ENCODE data around the gene FLNA. TPM values are rescaled to one million over a fixed set of nuclear protein-coding genes. Genes with fewer than 3 reads are reported as not detected.

Gene FLNA
- polyA plus RNA-seq, 2 of the 4 experiments (the other 2 are of a cell fraction) = 303 to 1,116 TPM

DNA sequence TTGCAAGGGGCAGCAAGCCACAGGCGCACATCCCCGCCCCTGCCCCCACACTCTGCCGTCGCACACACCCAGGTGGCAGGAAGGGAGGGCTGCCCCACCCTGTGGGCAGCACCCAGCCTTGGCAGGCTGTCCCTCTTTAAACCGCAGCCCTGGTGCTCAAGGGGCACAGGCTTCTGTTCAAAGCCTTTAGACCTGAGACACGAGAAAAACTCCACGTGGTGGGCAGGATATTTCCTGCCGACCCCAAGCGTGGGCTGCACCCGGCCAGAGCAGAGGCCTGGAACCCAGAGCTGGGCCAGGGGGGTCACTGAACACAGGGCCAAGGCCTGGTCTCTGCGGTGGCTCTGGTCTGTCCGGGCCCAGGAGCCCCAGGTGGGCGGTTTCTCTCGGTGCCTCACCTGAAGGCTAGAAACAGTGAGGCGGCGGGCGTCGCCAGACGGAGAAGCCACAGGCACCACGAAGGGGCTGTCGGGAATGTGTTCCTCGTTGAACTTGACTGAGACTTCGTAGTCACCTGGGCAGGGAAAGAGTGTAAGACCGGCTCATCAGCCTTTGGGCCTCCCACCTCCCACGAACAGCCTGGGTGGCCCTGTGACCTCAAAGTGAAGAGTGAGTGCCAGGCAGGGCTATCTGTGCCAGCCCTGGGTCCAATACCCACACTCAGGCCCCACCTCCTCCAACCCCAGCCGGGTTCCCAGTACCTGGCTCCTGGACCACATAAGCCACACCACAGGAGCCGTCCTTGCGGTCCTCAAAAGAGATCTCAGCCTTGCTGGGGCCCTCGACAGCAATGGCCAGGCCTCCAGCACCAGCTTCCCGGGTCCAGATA is 23.0 kb downstream of the FLNA start:
- ATAC-seq = no peak
- POLR2A ChIA-PET = no interaction called here

DNA sequence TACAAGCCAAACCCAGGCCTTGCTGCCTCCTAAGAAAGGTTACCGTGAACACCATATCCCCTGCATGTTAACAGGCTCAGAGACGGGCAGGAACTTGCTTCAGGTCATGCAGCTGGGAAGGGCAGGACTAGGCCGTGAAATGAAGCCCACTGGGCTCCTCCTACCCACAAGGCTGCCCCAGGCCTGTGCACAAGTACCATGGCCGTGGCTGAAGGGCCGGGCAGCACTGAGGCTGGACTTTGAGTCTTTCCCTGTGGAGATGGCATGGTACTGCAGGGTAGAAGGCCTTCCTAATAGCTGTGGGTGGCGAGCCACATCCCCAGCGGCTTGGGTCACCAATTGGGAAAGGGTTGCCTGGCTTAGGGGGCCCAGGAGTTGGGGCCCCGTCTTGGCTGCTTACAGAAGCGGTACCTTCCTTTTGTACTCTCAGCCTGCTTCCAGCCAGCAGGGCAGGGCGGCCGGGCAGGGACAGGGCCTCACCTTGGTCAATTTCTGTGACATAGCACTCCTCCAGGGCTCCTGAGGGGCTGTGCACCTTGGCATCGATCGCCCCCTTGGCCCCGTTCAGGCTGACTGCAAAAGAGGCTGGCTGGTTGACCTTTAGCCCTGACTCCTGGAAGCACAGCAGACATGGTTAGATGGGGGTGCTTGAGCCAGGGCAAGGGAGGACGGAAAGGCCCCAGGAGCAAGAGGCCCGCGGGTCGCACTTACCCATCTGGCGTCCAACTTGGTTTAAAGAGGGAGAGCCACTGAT is 23.8 kb downstream of the FLNA start:
- FAIRE-seq = no peak
- H3K27ac ChIP-seq = peak overlapping the region in 1 of 2 experiments; percentile 43; a peak in 2 of 6 replicates
- ChIA-PET CTCF (interaction anchor here (0.8 to 3.4 kb wide), 3 partner anchors 17 to 23 kb away, joined by 3 to 19 read pairs (median 4); partner anchors contain the start of gene FLNA), POLR2A (interaction anchor here (0.7 kb wide), 1 partner anchor 19 kb away, joined by 3 read pairs; no protein-coding TSS in a partner anchor)
- peak in 1 of 2 experiments; percentile 39 for DNase-seq (ENCODE audit: low read depth in 1 of 2, low spot score in 1 of 2)
- no peak overlapping the region for H3K4me2 ChIP-seq
- TF ChIP-seq POLR2AphosphoS2 (conservative IDR thresholded peaks at IDR 0.05; ENCODE audit: low read length) = no peak
- H3K9me3 ChIP-seq = no peaks in the 10 kb centered on the region
- peaks cover 76% of the 10 kb centered on the region for H3K4me1 ChIP-seq
- H3K4me3 ChIP-seq = no peak overlapping the region
- peak in 1 of 2 experiments; percentile 1; a peak in 1 of 6 replicates for ATAC-seq
- 91% methylated on average over 10 of the region's 19 CpGs for WGBS (ENCODE audit: missing lambda C conversion rate)

More for the DNA sequence above, 23.0 kb downstream of the FLNA start:
- no peaks in the 10 kb centered on the region for H3K9me3 ChIP-seq
- 82% methylated on average over 17 of the region's 30 CpGs for WGBS (ENCODE audit: missing lambda C conversion rate)
- peak in 1 of 2 experiments; percentile 18 for DNase-seq (ENCODE audit: low read depth in 1 of 2, low spot score in 1 of 2)
- CTCF ChIA-PET = interaction anchor here (3.4 kb wide), 1 partner anchor 22 kb away, joined by 19 read pairs; the partner anchor contains the start of gene FLNA
- peak overlapping the region in 1 of 2 experiments; percentile 43; a peak in 2 of 6 replicates for H3K27ac ChIP-seq
- no peak overlapping the region for H3K4me3 ChIP-seq
- H3K4me1 ChIP-seq = peaks cover 79% of the 10 kb centered on the region
- H3K4me2 ChIP-seq = no peak overlapping the region
- TF ChIP-seq ZFP36 (IDR thresholded peaks at IDR 0.05; ENCODE audit: borderline replicate concordance, partially characterized antibody) (no peak), EHMT2 (IDR thresholded peaks at IDR 0.05; ENCODE audit: low read depth) (no peak), CHD2 (IDR thresholded peaks at IDR 0.05; ENCODE audit: low read length, partially characterized antibody) (no peak), GATA3 (IDR thresholded peaks at IDR 0.05; ENCODE audit: borderline replicate concordance) (no peak), RAD21 (conservative IDR thresholded peaks at IDR 0.05 in 1 of 2, IDR thresholded peaks at IDR 0.05 in 1 of 2) (no peak), PHF8 (IDR thresholded peaks at IDR 0.05; ENCODE audit: borderline replicate concordance, low read depth) (no peak), FOSB (CRISPR knock-in tag; IDR thresholded peaks at IDR 0.05) (no peak), NFE2L2 (conservative IDR thresholded peaks at IDR 0.05; ENCODE audit: low read length) (no peak), JUN (IDR thresholded peaks at IDR 0.05) (no peak), MYC (IDR thresholded peaks at IDR 0.05; ENCODE audit: borderline replicate concordance, low read length) (no peak), JUNB (IDR thresholded peaks at IDR 0.05) (no peak), RARB (CRISPR knock-in tag; IDR thresholded peaks at IDR 0.05) (no peak)
- TF ChIP-seq, protein P1, sequence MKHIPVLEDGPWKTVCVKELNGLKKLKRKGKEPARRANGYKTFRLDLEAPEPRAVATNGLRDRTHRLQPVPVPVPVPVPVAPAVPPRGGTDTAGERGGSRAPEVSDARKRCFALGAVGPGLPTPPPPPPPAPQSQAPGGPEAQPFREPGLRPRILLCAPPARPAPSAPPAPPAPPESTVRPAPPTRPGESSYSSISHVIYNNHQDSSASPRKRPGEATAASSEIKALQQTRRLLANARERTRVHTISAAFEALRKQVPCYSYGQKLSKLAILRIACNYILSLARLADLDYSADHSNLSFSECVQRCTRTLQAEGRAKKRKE (CRISPR knock-in tag; IDR thresholded peaks at IDR 0.05; ENCODE audit: low read depth) = no peak
- TF ChIP-seq, protein P2, sequence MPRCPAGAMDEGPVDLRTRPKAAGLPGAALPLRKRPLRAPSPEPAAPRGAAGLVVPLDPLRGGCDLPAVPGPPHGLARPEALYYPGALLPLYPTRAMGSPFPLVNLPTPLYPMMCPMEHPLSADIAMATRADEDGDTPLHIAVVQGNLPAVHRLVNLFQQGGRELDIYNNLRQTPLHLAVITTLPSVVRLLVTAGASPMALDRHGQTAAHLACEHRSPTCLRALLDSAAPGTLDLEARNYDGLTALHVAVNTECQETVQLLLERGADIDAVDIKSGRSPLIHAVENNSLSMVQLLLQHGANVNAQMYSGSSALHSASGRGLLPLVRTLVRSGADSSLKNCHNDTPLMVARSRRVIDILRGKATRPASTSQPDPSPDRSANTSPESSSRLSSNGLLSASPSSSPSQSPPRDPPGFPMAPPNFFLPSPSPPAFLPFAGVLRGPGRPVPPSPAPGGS (IDR thresholded peaks at IDR 0.05) = no peak
- TF ChIP-seq, protein P3, sequence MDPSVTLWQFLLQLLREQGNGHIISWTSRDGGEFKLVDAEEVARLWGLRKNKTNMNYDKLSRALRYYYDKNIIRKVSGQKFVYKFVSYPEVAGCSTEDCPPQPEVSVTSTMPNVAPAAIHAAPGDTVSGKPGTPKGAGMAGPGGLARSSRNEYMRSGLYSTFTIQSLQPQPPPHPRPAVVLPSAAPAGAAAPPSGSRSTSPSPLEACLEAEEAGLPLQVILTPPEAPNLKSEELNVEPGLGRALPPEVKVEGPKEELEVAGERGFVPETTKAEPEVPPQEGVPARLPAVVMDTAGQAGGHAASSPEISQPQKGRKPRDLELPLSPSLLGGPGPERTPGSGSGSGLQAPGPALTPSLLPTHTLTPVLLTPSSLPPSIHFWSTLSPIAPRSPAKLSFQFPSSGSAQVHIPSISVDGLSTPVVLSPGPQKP (IDR thresholded peaks at IDR 0.05; ENCODE audit: low read depth, low read length) = no peak
- TF ChIP-seq, protein P4, sequence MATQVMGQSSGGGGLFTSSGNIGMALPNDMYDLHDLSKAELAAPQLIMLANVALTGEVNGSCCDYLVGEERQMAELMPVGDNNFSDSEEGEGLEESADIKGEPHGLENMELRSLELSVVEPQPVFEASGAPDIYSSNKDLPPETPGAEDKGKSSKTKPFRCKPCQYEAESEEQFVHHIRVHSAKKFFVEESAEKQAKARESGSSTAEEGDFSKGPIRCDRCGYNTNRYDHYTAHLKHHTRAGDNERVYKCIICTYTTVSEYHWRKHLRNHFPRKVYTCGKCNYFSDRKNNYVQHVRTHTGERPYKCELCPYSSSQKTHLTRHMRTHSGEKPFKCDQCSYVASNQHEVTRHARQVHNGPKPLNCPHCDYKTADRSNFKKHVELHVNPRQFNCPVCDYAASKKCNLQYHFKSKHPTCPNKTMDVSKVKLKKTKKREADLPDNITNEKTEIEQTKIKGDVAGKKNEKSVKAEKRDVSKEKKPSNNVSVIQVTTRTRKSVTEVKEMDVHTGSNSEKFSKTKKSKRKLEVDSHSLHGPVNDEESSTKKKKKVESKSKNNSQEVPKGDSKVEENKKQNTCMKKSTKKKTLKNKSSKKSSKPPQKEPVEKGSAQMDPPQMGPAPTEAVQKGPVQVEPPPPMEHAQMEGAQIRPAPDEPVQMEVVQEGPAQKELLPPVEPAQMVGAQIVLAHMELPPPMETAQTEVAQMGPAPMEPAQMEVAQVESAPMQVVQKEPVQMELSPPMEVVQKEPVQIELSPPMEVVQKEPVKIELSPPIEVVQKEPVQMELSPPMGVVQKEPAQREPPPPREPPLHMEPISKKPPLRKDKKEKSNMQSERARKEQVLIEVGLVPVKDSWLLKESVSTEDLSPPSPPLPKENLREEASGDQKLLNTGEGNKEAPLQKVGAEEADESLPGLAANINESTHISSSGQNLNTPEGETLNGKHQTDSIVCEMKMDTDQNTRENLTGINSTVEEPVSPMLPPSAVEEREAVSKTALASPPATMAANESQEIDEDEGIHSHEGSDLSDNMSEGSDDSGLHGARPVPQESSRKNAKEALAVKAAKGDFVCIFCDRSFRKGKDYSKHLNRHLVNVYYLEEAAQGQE (IDR thresholded peaks at IDR 0.05) = no peak
- FAIRE-seq = no peak

All from A549 (cell line).